Measurements from ENCODE around the gene SCUBE3. TPM values are rescaled to one million over a fixed set of nuclear protein-coding genes. Genes with fewer than 3 reads are reported as not detected.

Gene SCUBE3
- total RNA-seq, 2 donors from 2014 or later, result 75.6 to 101 TPM

DNA sequence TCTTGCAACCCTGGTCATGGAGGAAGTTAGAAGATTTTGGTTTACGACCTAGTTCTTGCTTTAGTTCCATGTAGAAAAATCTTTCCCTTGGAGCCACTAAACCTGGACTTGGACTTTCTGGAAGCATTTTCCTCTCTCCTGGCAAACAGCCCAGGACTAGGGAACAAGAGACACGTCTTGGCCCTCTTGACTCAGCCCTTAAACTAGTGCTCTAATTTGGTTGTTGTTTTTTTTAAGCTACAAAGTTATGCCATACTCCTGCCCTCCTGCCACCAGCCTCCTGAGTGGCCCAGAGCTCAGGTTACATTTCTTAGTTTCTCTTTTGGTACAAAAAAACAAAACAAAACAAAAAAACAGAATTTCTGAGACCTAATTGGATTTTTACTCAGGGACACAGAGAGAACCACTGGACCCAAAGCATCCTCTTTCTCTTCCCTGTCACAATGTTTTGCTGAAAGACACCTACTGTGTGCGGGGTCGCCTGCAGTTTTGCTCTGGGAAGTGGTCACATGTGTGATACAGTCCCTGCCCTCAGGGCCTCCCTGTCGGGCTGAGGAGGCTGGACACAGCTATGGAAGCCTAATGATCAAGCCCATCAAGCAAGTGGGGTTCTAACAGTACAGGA, 32.3 kb upstream of the SCUBE3 start:
- Histone ChIP-seq H3K9me3 (no peaks in the 10 kb centered on the region), H3K4me3 (peak overlapping the region; percentile 58), H3K36me3 (no peaks in the 10 kb centered on the region), H3K27me3 (replicated peaks; ENCODE audit: insufficient read depth) (no peaks in the 10 kb centered on the region), H3K4me1 (ENCODE audit: control insufficient read depth in 1 of 2, low read depth in 2 of 2) (peaks cover 43 to 81% of the 10 kb centered on the region in 2 donors), H3K27ac (peak overlapping the region; percentile 85 to 91)
- DNase-seq (ENCODE audit: low spot score), result peak; percentile 48
- ATAC-seq (ENCODE audit: insufficient number of reproducible peaks, low FRiP score, low read depth), result peak; percentile 92
- TF ChIP-seq, protein P1, sequence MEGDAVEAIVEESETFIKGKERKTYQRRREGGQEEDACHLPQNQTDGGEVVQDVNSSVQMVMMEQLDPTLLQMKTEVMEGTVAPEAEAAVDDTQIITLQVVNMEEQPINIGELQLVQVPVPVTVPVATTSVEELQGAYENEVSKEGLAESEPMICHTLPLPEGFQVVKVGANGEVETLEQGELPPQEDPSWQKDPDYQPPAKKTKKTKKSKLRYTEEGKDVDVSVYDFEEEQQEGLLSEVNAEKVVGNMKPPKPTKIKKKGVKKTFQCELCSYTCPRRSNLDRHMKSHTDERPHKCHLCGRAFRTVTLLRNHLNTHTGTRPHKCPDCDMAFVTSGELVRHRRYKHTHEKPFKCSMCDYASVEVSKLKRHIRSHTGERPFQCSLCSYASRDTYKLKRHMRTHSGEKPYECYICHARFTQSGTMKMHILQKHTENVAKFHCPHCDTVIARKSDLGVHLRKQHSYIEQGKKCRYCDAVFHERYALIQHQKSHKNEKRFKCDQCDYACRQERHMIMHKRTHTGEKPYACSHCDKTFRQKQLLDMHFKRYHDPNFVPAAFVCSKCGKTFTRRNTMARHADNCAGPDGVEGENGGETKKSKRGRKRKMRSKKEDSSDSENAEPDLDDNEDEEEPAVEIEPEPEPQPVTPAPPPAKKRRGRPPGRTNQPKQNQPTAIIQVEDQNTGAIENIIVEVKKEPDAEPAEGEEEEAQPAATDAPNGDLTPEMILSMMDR (IDR thresholded peaks at IDR 0.05), result no peak

DNA sequence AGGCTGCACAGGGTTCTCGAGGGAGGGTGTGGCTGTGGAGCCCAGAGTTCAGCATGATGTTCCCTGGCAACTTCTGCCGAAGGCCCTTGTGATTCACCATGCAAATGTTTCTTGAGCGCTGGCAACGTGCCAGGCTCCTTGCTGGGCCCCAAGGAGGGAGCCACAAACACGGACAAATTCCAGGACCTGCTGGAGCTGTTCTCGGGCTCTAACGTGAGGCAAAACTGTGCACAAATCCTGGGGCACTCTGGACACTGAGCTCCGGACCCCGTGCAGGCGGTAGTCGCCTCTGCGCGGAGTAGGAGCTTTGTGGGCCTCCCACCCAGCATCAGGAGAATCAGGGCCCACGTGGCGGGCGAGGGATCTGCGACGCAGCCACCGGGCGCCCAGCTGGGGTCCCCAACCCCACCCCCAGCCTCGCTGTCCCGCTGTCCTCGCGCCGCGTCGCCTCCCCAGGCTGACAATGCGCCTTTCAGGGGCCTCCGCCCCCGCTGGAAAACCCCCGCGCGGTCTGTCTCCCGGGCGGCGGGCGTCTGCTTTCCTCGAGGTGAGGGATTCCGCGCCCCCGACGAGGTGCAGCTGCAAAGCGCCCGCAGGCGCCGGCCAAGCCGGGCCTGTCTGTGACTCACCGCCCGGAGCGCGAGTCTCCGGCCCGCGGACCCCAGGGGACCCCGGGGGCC, 31.7 kb upstream of the SCUBE3 start:
- H3K4me1 ChIP-seq (ENCODE audit: control insufficient read depth in 1 of 2, low read depth in 2 of 2), result peaks cover 43 to 81% of the 10 kb centered on the region in 2 donors
- H3K36me3 ChIP-seq, result no peaks in the 10 kb centered on the region
- no peaks in the 10 kb centered on the region for H3K9me3 ChIP-seq
- peak overlapping the region; percentile 58 for H3K4me3 ChIP-seq
- H3K27ac ChIP-seq, result peak overlapping the region; percentile 85 to 91
- H3K27me3 ChIP-seq (replicated peaks; ENCODE audit: insufficient read depth), result no peaks in the 10 kb centered on the region
- DNase-seq (ENCODE audit: low spot score) (peak; percentile 57), ATAC-seq (ENCODE audit: insufficient number of reproducible peaks, low FRiP score, low read depth) (peak; percentile 69)
- TF ChIP-seq, protein P1 (IDR thresholded peaks at IDR 0.05), result no peak

DNA sequence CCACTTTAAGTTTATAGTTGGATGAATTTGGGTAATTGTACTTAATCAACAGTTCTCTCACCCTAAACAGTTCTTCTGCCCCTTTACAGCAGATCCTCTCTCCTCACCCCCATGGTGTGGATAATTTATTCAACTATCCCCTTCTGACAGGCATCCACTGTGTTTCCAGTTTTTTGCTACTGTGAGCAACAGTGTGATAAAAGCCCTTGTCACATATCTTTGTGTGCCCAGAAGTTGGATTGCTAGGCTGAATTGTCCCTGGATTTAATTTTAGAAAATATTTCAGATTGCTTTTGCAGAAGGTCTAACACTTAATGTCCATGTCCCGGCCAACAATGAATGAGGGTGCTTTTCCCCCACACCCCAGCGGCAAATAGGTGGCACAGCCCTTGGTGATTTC, 30.5 kb upstream of the SCUBE3 start:
- H3K27ac ChIP-seq, result peak overlapping the region; percentile 86 to 88
- ATAC-seq (ENCODE audit: insufficient number of reproducible peaks, low FRiP score, low read depth) (no peak), DNase-seq (ENCODE audit: low spot score) (no peak)
- no peaks in the 10 kb centered on the region for H3K36me3 ChIP-seq
- H3K4me3 ChIP-seq, result no peak overlapping the region
- TF ChIP-seq, protein P1 (IDR thresholded peaks at IDR 0.05), result no peak
- H3K4me1 ChIP-seq (ENCODE audit: control insufficient read depth in 1 of 2, low read depth in 2 of 2), result peaks cover 43 to 73% of the 10 kb centered on the region in 2 donors
- no peaks in the 10 kb centered on the region for H3K9me3 ChIP-seq
- H3K27me3 ChIP-seq (replicated peaks; ENCODE audit: insufficient read depth), result no peaks in the 10 kb centered on the region

DNA sequence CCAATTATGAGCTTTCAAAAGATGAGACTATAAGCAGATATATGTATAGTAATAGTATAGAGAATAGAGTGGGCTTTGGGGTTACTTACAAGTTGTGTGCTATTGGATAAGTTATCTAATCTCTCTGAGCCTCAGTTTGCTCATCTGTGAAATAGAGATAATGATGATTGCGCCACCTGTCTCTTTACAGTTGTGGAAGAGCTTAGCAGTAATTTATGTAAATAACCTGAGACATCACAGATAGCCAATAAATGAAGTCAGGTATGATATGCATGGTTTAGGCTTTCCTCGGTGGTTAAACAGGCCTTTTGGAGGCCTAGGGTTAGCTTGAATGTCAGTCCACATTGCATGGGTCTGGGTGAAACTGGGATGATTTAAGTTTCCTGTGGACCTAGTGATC, 29.8 kb upstream of the SCUBE3 start:
- Histone ChIP-seq H3K36me3 (no peaks in the 10 kb centered on the region), H3K9me3 (no peaks in the 10 kb centered on the region), H3K4me1 (ENCODE audit: control insufficient read depth in 1 of 2, low read depth in 2 of 2) (peaks cover 37 to 66% of the 10 kb centered on the region in 2 donors), H3K27ac (peak overlapping the region; percentile 86 to 88), H3K27me3 (replicated peaks; ENCODE audit: insufficient read depth) (no peaks in the 10 kb centered on the region), H3K4me3 (no peak overlapping the region)
- TF ChIP-seq, protein P1 (IDR thresholded peaks at IDR 0.05), result no peak
- ATAC-seq (ENCODE audit: insufficient number of reproducible peaks, low FRiP score, low read depth) (no peak), DNase-seq (ENCODE audit: low spot score) (no peak)

DNA sequence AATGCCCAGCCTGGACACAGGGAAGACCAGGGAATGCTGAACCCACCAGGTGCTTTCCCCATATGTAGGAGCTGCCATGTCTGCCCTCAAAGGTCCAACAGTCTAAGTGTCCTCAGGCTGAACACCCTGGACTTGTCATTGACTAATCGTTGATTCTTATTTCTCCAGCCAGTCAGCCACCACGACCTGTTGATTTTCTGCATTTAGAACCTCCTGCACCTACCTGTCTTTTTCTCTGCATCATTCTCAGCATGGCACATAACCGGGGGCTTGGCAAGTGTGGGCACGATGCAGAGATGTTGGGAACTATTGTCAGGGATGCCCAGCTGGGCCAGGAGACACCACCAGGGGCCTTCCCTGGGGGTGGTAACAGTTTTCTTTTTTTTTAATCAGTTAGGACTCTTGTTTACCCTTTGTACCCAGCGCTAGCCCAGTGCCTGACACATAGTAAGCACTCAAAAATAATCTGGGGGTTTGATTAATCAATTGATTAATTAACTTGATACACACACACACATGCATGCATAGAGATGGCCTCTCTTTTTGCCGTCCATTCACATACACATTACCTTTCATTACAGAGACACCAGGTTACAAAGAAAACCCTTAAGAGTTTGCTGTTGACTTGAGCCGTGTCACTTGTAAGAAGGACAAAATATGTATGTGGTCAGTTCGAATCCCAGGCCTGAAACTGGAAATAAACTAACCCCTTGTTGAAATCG, 29.0 kb upstream of the SCUBE3 start:
- Histone ChIP-seq H3K27ac (peak overlapping the region; percentile 86 to 88), H3K9me3 (no peaks in the 10 kb centered on the region), H3K4me3 (no peak overlapping the region), H3K27me3 (replicated peaks; ENCODE audit: insufficient read depth) (no peaks in the 10 kb centered on the region), H3K36me3 (no peaks in the 10 kb centered on the region), H3K4me1 (ENCODE audit: control insufficient read depth in 1 of 2, low read depth in 2 of 2) (peaks cover 29 to 59% of the 10 kb centered on the region in 2 donors)
- DNase-seq (ENCODE audit: low spot score) (no peak), ATAC-seq (ENCODE audit: insufficient number of reproducible peaks, low FRiP score, low read depth) (no peak)
- TF ChIP-seq, protein P1 (IDR thresholded peaks at IDR 0.05), result no peak
